GM12878 (cell line): ENCODE results near the gene PEF1.

Experiments used
- CTCF ChIP-seq, 3 experiments: IDR thresholded peaks in 2 of 3; conservative IDR thresholded peaks in 1 of 3; 2 replicates each; pipeline ENCODE4 v1.5.1; 2011; ENCODE audit warnings: low read depth in 3 of 3, low read length in 3 of 3, mild to moderate bottlenecking in 3 of 3, control low read depth in 2 of 3, moderate library complexity in 2 of 3, inconsistent platforms in 1 of 3, mixed read lengths in 1 of 3; ENCODE audit not compliant: control insufficient read depth in 2 of 3, insufficient read depth in 1 of 3; ENCODE audit errors: extremely low read depth in 1 of 3
- EP300 ChIP-seq, 2 experiments: fragments of 150-350 bp in 1 of 2; IDR thresholded peaks; 2 replicates each; pipeline ENCODE4 v1.6.1; 2011 to 2012; ENCODE audit warnings: low read depth in 2 of 2, low read length in 2 of 2, borderline replicate concordance in 1 of 2, improper control_type of control experiment in 1 of 2, inconsistent platforms in 1 of 2; ENCODE audit not compliant: control insufficient read depth in 1 of 2
- ETV6 ChIP-seq, 2 experiments: fragments of 450-650 bp in 1 of 2; IDR thresholded peaks in 1 of 2; conservative IDR thresholded peaks in 1 of 2; 2 replicates each; pipeline ENCODE4 v1.6.1; 2014; ENCODE audit warnings: antibody characterized with exemption in 1 of 2, borderline replicate concordance in 1 of 2, low read depth in 1 of 2, mild to moderate bottlenecking in 1 of 2, moderate library complexity in 1 of 2
- JUND ChIP-seq: IDR thresholded peaks from 2 replicates; pipeline ENCODE4 v1.6.1; 2012; ENCODE audit warnings: low read depth, mild to moderate bottlenecking, low read length, improper control_type of control experiment, moderate library complexity
- MAX ChIP-seq: IDR thresholded peaks from 2 replicates; pipeline ENCODE4 v1.6.1; 2012; ENCODE audit warnings: low read depth, low read length, improper control_type of control experiment
- POLR2A ChIP-seq: IDR thresholded peaks from 2 replicates; pipeline ENCODE4 v1.6.1; 2011; ENCODE audit warnings: low read depth, mild to moderate bottlenecking, low read length
- TARDBP ChIP-seq: IDR thresholded peaks from 2 replicates; pipeline ENCODE4 v1.6.1; 2016; ENCODE audit warnings: borderline replicate concordance
- TBL1XR1 ChIP-seq: IDR thresholded peaks from 2 replicates; pipeline ENCODE4 v1.6.1; 2012; ENCODE audit warnings: low read depth, low read length, improper control_type of control experiment
- ZSCAN29 ChIP-seq: fragments of 450-650 bp; IDR thresholded peaks from 2 replicates; pipeline ENCODE4 v1.6.1; 2017; ENCODE audit warnings: mild to moderate bottlenecking, moderate library complexity
- TF ChIP-seq, protein P1 (sequence below): fragments of 150-350 bp; IDR thresholded peaks from 2 replicates; pipeline ENCODE4 v1.6.1; 2016; ENCODE audit warnings: low read depth, low read length
- TF ChIP-seq, protein P2 (sequence below): fragments of 450-650 bp; IDR thresholded peaks from 2 replicates; pipeline ENCODE4 v1.6.1; 2014; ENCODE audit warnings: mild to moderate bottlenecking

- TF ChIP-seq CTCF (IDR thresholded peaks at IDR 0.05 in 2 of 3, conservative IDR thresholded peaks at IDR 0.05 in 1 of 3; ENCODE audit: control insufficient read depth in 2 of 3, extremely low read depth in 1 of 3, insufficient read depth in 1 of 3, low read depth in 3 of 3, low read length in 3 of 3): no peak
- no peak for TF ChIP-seq JUND
- TF ChIP-seq, protein P1, sequence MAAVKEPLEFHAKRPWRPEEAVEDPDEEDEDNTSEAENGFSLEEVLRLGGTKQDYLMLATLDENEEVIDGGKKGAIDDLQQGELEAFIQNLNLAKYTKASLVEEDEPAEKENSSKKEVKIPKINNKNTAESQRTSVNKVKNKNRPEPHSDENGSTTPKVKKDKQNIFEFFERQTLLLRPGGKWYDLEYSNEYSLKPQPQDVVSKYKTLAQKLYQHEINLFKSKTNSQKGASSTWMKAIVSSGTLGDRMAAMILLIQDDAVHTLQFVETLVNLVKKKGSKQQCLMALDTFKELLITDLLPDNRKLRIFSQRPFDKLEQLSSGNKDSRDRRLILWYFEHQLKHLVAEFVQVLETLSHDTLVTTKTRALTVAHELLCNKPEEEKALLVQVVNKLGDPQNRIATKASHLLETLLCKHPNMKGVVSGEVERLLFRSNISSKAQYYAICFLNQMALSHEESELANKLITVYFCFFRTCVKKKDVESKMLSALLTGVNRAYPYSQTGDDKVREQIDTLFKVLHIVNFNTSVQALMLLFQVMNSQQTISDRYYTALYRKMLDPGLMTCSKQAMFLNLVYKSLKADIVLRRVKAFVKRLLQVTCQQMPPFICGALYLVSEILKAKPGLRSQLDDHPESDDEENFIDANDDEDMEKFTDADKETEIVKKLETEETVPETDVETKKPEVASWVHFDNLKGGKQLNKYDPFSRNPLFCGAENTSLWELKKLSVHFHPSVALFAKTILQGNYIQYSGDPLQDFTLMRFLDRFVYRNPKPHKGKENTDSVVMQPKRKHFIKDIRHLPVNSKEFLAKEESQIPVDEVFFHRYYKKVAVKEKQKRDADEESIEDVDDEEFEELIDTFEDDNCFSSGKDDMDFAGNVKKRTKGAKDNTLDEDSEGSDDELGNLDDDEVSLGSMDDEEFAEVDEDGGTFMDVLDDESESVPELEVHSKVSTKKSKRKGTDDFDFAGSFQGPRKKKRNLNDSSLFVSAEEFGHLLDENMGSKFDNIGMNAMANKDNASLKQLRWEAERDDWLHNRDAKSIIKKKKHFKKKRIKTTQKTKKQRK: no peak
- TF ChIP-seq, protein P2, sequence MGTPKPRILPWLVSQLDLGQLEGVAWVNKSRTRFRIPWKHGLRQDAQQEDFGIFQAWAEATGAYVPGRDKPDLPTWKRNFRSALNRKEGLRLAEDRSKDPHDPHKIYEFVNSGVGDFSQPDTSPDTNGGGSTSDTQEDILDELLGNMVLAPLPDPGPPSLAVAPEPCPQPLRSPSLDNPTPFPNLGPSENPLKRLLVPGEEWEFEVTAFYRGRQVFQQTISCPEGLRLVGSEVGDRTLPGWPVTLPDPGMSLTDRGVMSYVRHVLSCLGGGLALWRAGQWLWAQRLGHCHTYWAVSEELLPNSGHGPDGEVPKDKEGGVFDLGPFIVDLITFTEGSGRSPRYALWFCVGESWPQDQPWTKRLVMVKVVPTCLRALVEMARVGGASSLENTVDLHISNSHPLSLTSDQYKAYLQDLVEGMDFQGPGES: no peak
- TF ChIP-seq MAX: no peak
- no peak for TF ChIP-seq POLR2A
- TF ChIP-seq TARDBP: no peak
- no peak for TF ChIP-seq ETV6 (conservative IDR thresholded peaks at IDR 0.05 in 1 of 2, IDR thresholded peaks at IDR 0.05 in 1 of 2; ENCODE audit: borderline replicate concordance in 1 of 2, low read depth in 1 of 2)
- no peak for TF ChIP-seq EP300 (IDR thresholded peaks at IDR 0.05; ENCODE audit: borderline replicate concordance in 1 of 2, control insufficient read depth in 1 of 2, low read depth in 2 of 2, low read length in 2 of 2)
- no peak for TF ChIP-seq TBL1XR1
- no peak for TF ChIP-seq ZSCAN29
Measured at GRCh38 chr1:31671561-31672201, 27.0 kb upstream of the PEF1 start.
